Melanocyte of skin (primary cell): ENCODE results near the gene RGS7. TPM values are rescaled to one million over a fixed set of nuclear protein-coding genes. Genes with fewer than 3 reads are reported as not detected.

ENCODE experiments used
- small RNA-seq, 2 donors: library from RNA; depleted of rRNA; stranded (forward); fragments of <200 nt; gene quantifications; one replicate each; pipeline ENCODE3, GENCODE V24; 2012
- total RNA-seq, 2 donors: library from RNA; depleted of rRNA; stranded (reverse); fragments of >200 nt; gene quantifications; 2 replicates each; pipeline ENCODE4 v1.2.3, GENCODE V29; 2012

Gene RGS7
- total RNA-seq = under 1 TPM in 1 of 2 donors, not detected in 1; 0.34 TPM

DNA sequence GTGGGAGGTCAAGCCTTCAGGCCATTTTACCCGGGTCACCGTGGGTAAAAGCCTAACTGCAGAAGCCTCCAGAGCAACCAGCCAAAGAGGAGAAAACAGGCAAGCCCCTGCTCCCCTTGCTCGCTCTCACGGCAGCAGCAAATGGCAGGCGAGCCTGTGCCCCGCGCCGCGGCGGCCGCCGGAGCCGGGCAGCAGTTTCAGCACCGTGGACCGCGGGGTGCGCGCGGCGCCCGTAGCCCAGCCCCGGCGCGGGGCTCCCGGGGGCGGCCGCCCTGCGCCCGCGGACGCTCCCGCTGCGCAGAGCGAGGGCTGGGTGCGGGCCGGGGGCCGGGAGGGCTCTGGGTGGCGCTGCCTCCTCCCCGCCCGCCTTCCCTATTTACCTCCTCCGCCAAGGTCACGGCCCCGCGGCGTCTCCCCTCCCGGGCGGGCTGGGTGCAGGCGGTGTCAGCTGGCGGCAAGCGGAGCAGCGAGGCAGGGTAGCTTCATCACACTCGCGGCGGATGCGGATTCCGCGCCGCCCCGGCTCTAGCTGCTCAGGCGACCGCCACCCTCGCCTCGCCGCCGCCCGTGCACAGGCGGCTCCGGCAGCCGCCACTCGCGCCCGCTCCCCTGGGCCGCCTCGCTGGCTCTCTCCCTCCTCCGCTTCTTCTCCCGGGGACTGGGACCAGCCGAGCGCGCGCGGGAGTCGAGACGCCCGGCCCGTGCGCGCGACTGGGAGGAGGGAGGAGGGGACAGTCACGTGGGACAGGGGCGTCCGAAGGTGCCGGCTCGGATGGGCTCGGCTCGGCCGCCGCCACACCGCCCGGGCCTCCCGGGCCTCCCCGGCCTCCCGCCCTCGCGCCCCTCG is at the start of gene RGS7:
TSS of gene RGS7 (minus strand) at position 687 of the 847 bp plus-strand sequence.

Small RNA genes within 50 kb of the gene (small RNA-seq; reads per million reads assigned to genes)
- 0 reads per million in 2 donors for gene MIR3123

Other genes with a start within 250 kb of the RGS7 start
- gene FH, start 162.6 kb upstream of the RGS7 start, total RNA-seq = 100 to 1,000 TPM; 131 to 201 TPM
- gene KMO, start 175.2 kb upstream of the RGS7 start, total RNA-seq = 1 to 10 TPM; 6.9 to 7.7 TPM